HG03460 (cell line): ENCODE results near the gene CCDC80.
A peak's percentile ranks its signal among the peaks of the same experiment; 100 is the strongest.

Experiments used
- ATAC-seq: cut with Tn5 transposase; IDR thresholded peaks from one replicate; pipeline ENCODE4 v1.9.1; 2021; ENCODE audit not compliant: unreplicated experiment

CCDC80 gene

DNA sequence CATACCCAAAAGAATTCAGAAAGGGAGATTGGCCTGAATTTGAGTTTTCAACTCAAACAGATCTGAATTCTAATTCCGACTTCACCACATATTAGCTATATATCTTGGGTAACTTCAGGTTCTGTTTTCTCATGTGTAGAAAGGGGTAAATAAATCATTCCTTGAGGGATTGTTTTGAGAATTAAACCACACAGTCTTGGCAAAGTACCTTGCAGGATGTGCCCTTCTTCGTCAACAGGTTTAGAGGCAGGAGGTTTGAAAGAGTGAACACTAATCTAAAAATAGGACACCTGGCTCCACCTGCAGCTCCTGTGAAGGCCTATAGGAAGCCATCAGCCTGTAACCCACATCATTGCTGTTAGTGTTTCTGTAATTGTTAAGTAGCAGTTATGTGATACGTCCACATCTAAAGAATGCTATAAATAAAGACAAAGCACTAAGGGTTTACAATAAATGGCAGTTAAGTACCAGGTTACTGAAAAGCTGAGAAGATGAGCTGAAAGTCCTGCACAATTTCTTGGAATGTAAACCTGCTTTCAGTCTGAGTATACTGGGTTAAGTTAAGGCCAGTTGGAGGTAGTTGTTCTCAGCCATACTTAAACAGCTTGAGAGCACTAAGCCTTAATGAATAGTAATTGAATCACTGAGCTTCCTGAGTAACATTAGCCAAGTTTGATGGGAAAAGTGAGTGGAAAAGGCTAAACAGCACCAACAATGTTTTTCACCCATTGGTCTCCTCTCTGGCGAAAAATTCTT is 6.0 kb downstream of the CCDC80 start:
- no peak for ATAC-seq

DNA sequence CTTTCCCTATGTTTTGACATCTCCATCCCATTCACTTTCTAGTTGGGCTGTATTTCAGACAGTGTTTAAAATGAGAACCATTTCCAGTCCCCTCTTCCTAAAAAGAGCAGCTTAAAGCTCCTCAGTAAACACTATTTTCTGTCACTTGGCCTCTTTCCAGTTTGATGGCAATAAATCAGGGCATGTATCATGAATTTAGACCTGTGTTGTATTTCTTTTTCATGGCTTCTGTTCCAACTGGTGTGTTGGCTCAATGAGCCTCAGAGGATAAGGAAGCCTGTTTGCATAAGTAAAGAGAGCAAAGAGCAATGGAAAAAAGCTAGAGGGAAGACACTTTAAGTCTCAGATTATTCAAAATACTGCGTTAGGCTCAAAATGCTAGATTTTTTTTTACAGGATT is 7.2 kb downstream of the CCDC80 start:
- ATAC-seq, result no peak

DNA sequence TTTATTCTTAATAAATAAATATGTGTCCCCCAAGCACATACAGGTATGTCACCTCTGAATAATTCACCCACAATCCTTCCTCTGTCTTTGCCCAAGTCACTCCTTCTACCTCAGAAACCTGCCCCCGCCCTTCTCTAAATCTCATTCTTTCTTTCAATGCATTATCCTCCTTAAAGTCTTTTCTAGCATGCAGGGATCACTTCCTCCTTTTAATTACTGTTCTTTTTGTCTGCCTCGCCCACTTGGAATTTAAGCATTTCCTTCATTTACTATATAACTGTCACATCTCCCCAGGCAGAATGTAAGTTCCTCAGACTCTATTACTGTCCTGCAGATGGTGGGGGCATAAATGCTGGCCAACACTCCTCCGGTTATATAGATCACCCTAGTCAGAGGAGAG is 7.8 kb downstream of the CCDC80 start:
- no peak for ATAC-seq

DNA sequence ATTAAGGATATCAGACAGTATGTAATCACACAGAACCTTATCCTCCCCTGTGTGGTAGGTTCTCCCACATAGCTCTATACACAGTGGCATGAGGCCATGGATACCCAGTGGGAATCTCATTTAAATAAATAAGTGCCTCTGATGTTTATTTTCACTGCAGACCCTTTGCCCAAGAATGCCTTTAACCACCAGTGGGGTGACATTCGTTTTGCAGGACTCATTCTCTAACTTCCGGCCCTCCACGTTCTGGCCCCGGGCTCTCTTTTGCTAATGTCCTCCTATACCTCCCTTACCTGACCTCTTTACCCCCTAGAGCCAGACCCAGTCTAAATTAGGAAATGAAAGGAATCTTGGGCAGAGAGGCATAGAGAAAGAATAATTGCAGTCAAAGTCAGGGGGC is 8.3 kb downstream of the CCDC80 start:
- ATAC-seq, result no peak

DNA sequence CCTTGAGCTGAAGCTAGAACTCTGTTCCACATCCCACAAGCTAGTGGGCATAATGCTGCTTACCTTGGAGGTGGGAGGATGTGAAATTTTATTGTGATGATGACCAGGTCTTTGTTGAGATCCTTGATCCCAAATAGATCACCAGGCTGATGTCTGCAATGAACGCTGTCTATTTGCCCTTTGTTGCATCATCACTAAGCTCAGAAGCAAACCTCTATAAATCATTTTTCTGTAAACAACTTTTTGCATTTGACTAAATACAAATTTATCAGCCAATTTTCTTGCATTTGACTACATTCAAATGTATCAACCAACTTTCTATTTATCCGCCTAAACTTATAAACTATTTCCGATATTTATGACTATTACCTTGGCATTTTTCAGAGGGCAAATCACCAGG is 9.7 kb downstream of the CCDC80 start:
- no peak for ATAC-seq

DNA sequence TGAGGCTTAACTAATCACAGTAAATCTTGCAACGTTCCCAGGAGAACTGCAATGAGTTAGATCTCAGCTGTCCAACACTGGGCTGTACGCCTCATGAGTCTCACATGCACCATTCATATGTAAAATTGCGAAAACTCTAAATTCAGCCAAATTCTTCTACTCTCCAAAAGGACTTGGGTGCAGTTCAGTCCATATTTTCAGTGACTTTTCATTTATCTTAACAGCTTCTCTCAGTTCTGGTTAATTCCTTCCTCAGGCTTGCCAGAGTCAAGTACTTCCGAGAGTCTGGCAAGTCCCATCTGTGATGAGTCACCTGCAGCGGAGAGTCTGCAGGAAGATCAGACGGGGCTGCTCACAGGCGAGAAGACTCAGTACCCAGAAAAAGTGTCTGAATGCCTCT is 11.5 kb downstream of the CCDC80 start:
- ATAC-seq, result no peak

DNA sequence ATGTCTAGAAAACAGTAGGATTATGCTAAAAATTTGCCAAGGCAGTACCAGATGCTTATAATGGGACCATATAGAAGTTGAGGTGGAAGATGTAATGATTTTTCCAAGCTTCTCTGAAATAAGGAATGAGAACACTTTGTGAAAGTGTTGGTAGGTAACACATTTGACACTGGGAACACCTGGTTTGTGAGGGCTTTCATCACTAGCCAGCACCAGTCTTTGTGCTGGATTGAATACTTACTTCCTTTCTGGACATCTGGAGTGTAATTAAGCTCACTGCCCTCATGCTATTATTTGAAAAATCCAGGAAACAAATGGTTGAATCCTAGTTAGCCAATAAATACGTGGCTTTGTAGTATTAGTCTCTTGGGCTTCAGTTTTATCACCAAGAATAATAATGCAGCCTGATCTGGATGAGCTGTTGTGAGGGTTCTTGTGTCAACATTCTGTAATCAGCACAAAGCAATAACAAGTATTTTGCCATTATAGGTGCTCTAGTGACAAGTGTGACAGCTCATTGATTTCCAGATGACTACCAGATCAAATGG is 12.9 kb downstream of the CCDC80 start:
- no peak for ATAC-seq

DNA sequence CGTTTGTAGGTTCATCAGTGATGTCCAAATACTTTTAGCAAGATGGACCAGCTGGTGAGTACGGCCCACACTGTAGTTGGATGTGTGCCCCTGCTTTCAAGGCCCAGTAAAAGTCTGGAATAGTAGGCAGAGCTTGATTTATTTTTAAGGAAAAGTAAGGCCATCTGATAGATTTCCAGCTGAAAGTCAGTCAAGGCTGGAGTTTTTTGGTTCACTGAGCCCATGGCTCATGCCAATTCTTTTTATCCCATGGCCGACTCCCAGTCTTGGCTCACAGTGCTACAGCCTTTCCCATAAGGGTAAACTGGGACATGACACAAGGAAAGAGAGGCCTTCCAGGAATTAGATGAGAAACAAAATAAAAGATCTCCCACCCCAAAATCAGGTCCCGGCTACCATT is 13.5 kb downstream of the CCDC80 start:
- ATAC-seq, result no peak

DNA sequence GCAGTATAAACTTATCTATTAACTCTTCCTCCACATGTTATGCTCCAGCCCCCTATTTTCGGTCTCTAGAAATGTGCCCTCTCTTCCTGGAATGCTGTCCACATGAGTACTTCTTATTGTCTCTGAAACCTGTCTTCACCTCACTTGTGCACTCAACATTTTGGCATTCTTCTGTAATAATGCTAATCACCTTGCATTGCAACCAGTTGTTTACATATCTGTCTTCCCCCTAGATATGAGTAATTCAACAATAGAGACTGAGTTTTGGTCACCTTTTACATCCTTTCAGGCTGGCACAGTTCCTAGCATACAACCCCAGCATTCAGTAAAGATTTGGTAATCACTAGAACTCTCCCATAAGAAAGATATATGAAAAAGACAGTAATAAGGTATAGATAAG is 17.2 kb downstream of the CCDC80 start:
- no peak for ATAC-seq

DNA sequence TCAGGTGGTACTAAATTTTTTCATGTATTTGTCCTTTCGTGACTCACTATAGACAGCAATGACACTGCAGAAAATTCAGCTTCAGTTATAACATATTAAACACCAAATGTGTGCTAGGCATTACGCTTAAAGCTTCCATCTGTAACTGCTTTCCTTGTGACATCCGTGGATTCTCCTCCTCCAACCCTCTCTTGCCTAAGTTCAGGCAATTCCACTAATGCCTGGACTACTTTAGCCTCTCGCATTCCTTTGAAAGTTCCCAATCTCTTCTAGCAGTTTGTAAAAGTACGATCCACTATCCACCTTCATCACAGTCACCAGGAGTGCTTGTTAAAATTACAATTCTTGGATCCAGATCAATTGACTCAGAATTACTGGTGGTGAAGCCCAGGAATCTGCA is 17.7 kb downstream of the CCDC80 start:
- no peak for ATAC-seq

DNA sequence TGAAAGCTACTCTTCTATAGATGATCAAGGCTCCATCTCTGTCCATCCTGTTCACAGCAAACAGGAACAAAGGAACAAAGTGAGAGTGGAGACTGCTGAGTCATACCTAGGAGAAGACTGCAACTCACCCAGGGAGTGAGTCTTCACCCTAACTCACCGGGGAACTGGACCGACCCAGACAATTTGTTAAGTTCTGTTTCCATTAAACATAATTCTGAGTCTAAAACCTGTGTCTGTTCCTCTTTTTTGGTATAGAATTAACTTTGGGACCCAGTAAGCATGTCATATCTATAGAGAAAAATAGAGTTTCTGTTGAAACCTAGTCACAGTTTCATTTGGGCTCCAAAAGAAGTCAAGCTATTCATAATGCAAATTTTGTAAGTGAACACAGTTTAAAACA is 21.6 kb downstream of the CCDC80 start:
- ATAC-seq, result no peak

DNA sequence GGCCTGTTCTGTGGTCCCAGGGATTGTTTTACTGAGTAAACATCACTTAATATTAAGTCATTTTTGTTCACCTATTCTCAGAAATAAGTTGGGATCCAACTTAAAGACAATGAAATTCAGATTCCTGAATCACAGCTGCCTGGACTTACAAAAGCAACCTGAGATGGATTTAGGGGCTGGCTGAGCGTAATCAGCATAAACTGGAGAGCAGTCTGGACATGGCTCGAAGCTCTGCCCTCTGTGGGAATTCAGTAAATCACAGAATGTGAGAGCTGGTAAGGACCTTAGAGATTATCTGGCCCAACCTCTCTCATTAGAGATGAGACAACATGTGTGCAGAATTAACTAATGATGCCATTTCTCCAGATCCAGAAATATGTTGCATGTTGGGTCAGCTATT is 23.7 kb downstream of the CCDC80 start:
- ATAC-seq, result no peak

DNA sequence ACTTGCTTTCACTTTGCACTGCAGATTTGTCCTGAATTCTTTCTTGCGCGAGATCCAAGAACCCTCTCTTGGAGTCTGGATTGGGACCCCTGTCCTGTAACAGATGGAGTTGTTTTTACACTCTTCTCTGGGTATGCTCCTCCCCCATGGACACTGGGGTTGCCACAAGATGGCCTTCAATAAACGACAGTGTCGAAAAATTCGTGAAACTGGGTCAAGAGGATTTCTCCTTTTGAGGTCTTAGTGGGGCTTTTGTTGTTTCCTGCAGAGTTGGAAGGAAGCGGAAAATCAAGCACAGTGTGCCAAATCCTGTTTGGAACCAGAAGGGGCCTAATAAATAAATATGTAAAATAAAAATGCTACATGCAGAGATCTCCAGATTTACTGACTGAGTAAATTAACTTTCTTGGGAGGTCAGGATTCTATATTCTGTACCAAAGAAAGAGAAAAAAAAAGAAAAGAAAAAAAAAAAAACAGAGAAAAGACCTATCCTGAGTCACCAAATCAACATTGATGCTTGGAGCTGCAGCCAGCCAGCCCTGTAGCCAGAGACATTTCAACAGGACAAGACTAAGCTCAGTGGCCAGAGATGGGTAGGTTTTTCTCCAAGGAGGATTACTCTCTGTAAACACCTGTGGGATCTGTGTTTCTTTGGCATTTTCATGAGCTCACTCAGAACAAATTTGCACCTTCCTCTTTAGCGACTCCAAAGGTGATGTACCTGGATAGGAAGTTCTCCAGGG is 24.8 kb downstream of the CCDC80 start:
- ATAC-seq, result no peak

DNA sequence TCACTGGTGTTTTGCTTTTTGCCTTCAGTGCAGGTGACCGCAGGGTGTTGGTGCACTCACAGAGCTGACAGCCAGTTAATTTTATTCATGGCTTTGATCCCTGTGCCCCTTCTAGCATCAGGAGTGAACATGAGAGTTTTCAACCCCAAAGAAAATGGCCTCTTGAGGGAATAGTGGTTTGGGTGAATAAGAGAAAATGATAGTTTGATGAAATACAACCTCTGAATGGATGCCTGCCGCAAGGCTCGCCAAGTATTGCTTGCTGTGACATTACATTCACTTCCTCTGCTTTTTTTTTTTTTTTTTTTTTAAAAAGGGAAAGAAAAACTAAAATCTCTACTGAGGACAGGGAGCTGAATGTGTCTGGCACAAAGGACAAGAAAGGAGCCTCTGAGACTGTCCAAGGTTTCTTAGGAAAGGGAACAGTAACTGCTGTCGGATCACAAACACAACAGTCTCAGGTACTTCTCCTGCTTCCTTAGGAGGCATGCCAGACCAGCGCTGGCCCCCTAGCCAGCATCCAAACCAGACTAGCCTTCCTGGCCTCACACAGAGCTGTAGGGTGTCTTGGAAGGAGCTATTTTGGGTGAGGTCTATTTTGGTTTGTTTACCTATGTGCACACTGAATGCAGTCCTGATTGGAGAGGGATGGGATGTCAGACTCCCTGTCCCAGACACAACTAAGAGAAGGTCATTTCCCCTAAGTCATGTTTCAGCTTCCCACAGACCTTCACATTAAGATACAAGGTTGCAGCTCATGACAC is 29.0 kb downstream of the CCDC80 start:
- ATAC-seq, result no peak

DNA sequence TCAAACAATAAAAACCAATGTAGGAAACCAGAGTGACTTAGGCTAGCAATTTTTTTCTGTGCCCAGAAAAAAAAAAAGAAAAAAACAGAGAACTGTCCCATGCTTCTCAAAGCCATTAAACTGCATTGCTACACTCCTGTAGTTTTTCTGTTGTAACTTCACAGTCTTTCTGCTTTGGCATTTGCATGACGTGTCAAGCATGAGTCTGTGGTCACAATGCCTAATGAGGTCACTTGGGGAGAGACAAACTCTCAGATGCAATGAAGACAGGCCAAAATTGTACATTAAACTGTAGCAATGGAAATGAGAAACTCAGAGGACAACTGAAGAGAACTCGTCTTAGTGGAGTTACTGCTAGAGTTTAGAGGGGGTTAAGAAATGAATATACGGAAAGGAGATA is 30.8 kb downstream of the CCDC80 start:
- no peak for ATAC-seq

DNA sequence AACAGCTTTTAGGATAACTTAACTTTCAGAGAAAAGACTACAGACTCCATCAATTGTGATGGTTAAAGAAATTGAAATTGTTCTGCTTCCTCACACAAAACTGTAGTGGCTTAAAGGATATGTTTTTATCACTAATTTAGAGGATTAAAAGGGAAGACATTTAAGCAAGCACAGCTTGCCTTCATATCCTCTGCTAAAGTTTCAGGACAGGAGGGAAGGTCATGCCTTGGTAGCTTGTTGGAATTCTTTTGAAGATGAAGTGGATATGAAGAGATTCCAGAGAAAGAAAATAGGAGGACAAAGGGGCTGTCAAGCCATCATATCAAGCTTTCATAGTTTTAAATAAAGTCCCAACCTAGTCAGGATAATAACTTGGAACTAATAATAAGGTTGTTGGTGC is 33.1 kb downstream of the CCDC80 start:
- no peak for ATAC-seq

DNA sequence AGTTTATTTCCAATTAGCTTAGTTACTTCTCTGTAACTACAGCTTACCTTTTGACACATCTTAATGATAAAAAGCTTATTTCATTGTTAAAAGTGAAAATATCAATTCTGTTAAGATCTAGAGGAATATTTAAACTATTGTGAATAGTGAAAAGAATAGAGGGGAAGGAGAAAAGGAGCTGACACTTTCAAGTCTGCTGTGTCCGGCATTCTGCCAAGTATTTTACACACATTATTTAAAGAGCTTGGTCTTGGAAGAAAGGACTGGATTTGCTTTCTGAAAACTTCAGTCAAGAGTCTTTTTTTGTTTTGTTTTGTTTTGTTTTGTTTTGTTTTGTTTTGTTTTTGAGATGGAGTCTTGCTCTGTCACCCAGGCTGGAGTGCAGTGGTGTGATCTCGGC is 34.8 kb downstream of the CCDC80 start:
- ATAC-seq, result no peak

DNA sequence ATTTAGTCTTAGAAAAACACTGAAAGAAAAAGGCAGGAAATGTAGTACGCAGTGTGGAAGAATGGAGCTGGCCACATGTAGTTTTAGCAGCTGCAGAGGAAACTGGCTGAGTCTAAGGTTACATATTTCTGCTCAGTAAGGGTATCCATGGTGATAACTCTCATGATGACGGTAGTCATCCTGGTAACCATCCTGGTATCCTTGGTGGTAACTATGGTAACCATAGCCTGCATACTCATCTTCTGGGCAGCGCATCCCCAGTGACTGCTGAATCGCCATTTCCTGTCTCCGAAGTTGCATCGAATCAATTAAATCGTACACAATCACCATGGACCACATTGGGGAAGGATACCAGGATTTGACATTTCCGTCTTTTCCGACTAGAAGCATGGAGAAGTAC is 35.7 kb downstream of the CCDC80 start:
- ATAC-seq, result no peak

DNA sequence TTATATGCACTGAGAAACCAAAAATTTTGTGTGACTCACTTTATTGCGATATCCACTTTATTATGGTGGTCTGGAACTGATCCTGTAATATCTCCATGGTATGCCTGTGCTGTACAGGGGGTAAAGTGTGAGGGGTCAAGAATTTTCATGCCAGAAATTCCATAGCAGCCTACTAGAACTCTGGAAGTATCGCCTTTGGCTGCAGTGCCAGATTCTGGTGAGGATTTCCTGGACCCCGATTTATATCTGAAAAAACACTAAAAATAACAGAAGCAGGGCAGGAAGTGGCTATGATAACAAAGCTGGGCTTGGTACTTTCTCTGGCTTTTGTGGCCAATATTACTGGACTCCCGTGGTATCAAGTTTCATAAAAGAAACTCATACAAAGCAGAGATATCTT is 36.4 kb downstream of the CCDC80 start:
- ATAC-seq, result no peak

DNA sequence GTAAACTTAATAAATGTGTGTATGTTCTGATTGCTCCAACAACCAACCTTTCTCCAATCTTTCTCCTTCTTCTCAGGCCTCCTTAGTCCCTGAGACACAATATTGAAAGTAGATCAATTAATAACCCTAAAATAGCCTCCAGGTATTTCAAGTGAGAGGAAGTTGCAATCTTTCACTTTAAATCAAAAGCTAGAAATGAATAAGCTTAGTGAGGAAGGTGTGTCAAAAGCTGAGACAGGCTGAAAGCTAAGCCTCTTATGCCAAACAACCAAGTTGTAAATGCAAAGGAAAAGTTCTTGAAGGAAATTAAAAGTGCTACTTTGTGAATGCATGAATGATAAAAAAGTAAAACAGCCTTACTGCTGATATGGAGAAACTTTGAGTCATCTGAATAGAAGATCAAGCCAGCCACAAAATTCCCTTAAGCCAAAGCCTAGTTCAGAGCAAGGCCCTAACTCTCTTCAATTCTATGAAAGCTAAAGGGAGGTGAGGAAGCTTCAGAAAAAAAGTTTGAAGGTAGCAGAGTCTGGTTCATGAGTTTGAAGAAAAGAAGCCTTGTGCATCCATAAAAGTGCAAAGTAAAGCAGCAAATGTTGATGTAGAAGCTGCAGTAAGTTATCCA is 38.6 kb downstream of the CCDC80 start:
- peak; percentile 80 for ATAC-seq

DNA sequence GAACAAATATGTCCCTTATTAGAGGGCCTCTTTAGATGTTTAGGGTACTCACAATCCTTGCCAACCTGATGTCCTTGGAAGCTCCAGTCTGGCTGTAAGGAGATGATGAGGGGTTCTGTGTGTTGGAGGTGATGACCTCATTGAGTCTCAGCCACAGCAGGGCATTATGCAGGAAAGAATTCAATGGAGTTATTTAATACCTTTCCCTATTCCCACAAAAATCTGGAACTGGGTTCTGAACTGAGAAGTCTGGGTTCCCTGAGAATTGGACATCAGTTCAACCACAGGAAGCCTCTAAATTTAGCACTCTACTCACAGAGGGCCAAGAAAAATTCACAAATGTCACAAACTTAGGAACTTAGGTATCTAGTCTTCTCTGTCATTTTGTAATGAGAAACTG is 42.2 kb downstream of the CCDC80 start:
- no peak for ATAC-seq
